A549 treated with dexamethasone at 1 μM for 4 hours (cell line): ENCODE measurements around the gene SMOC2. TPM values are rescaled to one million over a fixed set of nuclear protein-coding genes. Genes with fewer than 3 reads are reported as not detected.

Source experiments
- total RNA-seq: library from RNA; stranded (reverse); fragments of 200-300 nt; extraction: Qiagen RNA extraction; gene quantifications from 5 replicates; pipeline ENCODE4 v1.2.3, GENCODE V29; 2022

The SMOC2 gene
- total RNA-seq: 0.07 TPM in 1 of 5 replicates, not detected in the others

DNA sequence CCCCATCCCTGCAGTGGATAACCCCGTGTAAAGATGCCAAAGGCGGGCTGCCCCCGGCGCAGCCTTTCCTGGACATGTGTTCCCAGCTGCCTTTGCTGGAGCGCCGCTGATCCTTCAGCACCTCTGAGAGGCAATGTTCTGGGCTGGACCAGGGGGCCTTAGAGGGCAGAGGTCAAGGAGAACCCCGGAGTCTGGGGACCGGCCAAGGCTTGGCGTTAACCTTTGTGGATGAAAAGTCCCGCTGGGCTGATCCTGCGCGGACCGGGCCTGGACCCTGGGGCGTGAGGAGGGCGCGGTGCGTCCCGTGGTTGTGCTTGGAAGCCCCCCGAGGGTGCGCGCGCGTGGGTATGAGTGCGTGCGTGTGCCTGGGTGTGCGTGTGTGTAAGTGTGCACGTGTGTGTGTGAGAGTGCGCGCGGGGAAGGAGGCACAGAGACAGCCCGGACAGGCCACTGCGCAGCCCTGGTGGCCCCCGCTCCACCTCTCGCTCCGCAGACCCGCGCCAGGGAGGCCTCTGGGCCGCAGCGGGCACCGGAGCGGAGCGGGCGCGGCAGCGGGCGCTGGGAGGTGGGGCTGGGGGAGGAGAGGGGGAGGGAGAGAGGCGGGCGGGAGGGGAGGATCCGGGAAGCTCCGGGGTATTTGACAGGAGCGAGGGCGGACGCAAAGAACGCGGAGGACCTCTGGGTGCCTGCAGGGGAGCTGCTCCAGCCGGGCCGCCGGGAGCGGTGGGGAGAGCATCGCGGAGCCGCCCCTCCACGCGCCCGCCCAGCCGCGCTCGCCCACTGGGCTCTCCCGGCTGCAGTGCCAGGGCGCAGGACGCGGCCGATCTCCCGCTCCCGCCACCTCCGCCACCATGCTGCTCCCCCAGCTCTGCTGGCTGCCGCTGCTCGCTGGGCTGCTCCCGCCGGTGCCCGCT is at the start of gene SMOC2:
Gene SMOC2 (plus strand): TSS at position 665 of the 914 bp plus-strand sequence. CDS start 187 bp downstream, at position 852.

Other genes with a start within 250 kb of the SMOC2 start
- gene DACT2, start 121.4 kb upstream of the SMOC2 start, total RNA-seq: 0.06 to 0.08 TPM (median 0.06 TPM) in 4 of 5 replicates, not detected in the other